Fibroblast of skin of left biceps (primary cell): Measurements from ENCODE around the gene NREP.

Experiments
- DNase-seq, 2 experiments: peaks; one replicate each; pipeline ENCODE4 v3.0.0-alpha.2; 2013; ENCODE audit warnings: low read depth in 2 of 2

Gene NREP

GRCh38 chr5:111697215-111697614 is 59.8 kb downstream of the NREP start:
- DNase-seq, result no peak

GRCh38 chr5:111695991-111696390 is 61.0 kb downstream of the NREP start:
- DNase-seq, result no peak

- no peak for DNase-seq
Measured at GRCh38 chr5:111694133-111694532, 62.9 kb downstream of the NREP start.

- no peak for DNase-seq
Measured at GRCh38 chr5:111691914-111692313, 65.1 kb downstream of the NREP start.

GRCh38 chr5:111691508-111691907 is 65.5 kb downstream of the NREP start:
- DNase-seq, result no peak

- DNase-seq, result no peak
Measured at GRCh38 chr5:111689357-111689935, 67.5 kb downstream of the NREP start.

GRCh38 chr5:111685969-111686368 is 71.0 kb downstream of the NREP start:
- no peak for DNase-seq

GRCh38 chr5:111682641-111683040 is 74.4 kb downstream of the NREP start:
- no peak for DNase-seq

- no peak for DNase-seq
Measured at GRCh38 chr5:111682121-111682520, 74.9 kb downstream of the NREP start.

- DNase-seq, result no peak
Measured at GRCh38 chr5:111681414-111682120, 75.4 kb downstream of the NREP start.

GRCh38 chr5:111680737-111681413 is 76.1 kb downstream of the NREP start:
- peak; percentile 93 to 94 for DNase-seq

- no peak for DNase-seq
Measured at GRCh38 chr5:111679611-111680010, 77.4 kb downstream of the NREP start.
